ENCODE data around the gene EGFR. TPM values are rescaled to one million over a fixed set of nuclear protein-coding genes. Genes with fewer than 3 reads are reported as not detected.
A peak's percentile ranks its signal among the peaks of the same experiment; 100 is the strongest.

Gene EGFR
- total RNA-seq, 1 donor from 2014 or later, result 12.8 TPM

- Mint-ChIP-seq H3K4me3 (ENCODE audit: unreplicated experiment) (no peak overlapping the region), H3K27me3 (ENCODE audit: unreplicated experiment) (peaks cover 2% of the 10 kb centered on the region), H3K4me1 (ENCODE audit: low read depth, unreplicated experiment) (peaks cover 61% of the 10 kb centered on the region), H3K36me3 (ENCODE audit: unreplicated experiment) (no peaks in the 10 kb centered on the region), H3K9me3 (ENCODE audit: unreplicated experiment) (peaks cover 7% of the 10 kb centered on the region), H3K27ac (ENCODE audit: unreplicated experiment) (peak overlapping the region; percentile 44)
- TF ChIP-seq, protein P1, sequence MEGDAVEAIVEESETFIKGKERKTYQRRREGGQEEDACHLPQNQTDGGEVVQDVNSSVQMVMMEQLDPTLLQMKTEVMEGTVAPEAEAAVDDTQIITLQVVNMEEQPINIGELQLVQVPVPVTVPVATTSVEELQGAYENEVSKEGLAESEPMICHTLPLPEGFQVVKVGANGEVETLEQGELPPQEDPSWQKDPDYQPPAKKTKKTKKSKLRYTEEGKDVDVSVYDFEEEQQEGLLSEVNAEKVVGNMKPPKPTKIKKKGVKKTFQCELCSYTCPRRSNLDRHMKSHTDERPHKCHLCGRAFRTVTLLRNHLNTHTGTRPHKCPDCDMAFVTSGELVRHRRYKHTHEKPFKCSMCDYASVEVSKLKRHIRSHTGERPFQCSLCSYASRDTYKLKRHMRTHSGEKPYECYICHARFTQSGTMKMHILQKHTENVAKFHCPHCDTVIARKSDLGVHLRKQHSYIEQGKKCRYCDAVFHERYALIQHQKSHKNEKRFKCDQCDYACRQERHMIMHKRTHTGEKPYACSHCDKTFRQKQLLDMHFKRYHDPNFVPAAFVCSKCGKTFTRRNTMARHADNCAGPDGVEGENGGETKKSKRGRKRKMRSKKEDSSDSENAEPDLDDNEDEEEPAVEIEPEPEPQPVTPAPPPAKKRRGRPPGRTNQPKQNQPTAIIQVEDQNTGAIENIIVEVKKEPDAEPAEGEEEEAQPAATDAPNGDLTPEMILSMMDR (IDR thresholded peaks at IDR 0.05; ENCODE audit: partially characterized antibody, unreplicated experiment), result no peak
- DNase-seq, result no peak
Observed at GRCh38 chr7:55095672-55096071, 76.9 kb downstream of the EGFR start.

- peaks cover 2% of the 10 kb centered on the region for H3K27me3 Mint-ChIP-seq (ENCODE audit: unreplicated experiment)
Observed at GRCh38 chr7:55096323-55096722, 77.5 kb downstream of the EGFR start.

DNA sequence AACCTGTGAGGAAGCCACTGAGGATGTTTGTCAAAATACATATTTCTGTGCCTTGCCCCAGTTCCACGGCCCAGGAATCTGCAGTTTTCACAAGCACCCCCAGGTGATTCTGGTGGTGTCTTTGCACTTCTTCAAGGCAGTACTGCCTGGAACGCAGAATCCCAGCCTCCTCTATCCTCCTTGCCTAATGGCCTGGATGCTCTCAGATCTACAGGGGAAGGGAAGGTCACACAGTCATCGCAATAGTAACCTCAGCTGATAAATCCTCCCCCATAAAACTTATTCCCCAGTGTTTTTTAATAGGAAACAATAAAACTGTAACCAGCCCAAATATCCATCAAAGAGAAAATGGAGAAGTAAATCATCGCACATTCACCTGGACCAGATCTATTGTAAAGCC is 78.3 kb downstream of the EGFR start:
- Mint-ChIP-seq H3K4me1 (ENCODE audit: low read depth, unreplicated experiment) (peaks cover 62% of the 10 kb centered on the region), H3K36me3 (ENCODE audit: unreplicated experiment) (no peaks in the 10 kb centered on the region), H3K27me3 (ENCODE audit: unreplicated experiment) (peaks cover 2% of the 10 kb centered on the region), H3K9me3 (ENCODE audit: unreplicated experiment) (peaks cover 7% of the 10 kb centered on the region), H3K4me3 (ENCODE audit: unreplicated experiment) (no peak overlapping the region), H3K27ac (ENCODE audit: unreplicated experiment) (no peak overlapping the region)
- DNase-seq, result no peak
- TF ChIP-seq, protein P1 (IDR thresholded peaks at IDR 0.05; ENCODE audit: partially characterized antibody, unreplicated experiment), result no peak

More at GRCh38 chr7:55096323-55096722, 77.5 kb downstream of the EGFR start:
- no peak overlapping the region for H3K4me3 Mint-ChIP-seq (ENCODE audit: unreplicated experiment)
- H3K9me3 Mint-ChIP-seq (ENCODE audit: unreplicated experiment), result peaks cover 7% of the 10 kb centered on the region
- TF ChIP-seq, protein P1 (IDR thresholded peaks at IDR 0.05; ENCODE audit: partially characterized antibody, unreplicated experiment), result no peak
- peaks cover 64% of the 10 kb centered on the region for H3K4me1 Mint-ChIP-seq (ENCODE audit: low read depth, unreplicated experiment)
- no peaks in the 10 kb centered on the region for H3K36me3 Mint-ChIP-seq (ENCODE audit: unreplicated experiment)
- no peak overlapping the region for H3K27ac Mint-ChIP-seq (ENCODE audit: unreplicated experiment)
- DNase-seq, result no peak

DNA sequence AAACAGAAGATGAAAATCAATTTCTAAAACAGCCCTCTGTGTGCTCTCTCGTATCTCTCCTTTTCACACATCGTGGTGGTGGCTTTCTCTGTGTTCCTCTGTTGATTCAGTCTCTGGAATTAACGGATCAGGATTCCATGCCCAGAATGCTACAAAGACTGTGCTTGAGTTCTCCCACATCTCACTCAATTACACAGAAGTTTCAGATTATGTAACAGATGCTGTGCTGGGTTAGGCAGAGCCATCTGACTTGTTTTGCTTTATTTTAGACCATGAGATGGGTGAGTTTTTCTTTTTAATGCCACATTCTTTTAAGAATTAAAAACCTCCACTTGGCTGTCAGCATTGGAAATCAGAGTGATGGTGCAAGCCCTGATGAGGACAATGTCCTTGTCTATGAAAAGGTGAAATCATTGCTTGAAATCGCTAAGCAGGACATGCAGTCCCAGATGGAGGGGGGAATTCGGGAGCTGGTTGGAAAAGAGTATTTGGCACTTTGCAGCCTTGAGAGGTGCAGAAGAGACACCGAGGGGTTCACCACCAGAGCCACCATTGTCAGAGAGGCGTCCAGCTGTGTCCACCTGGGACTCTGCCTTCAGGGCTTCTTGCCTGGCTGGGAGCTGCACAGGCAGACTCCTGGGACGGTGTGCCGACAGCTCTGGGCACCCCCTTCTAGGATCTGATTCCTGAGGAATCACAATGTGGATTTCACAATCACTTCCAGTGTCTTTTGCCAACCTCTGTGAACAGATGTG is 80.4 kb downstream of the EGFR start:
- Mint-ChIP-seq H3K36me3 (ENCODE audit: unreplicated experiment) (no peaks in the 10 kb centered on the region), H3K9me3 (ENCODE audit: unreplicated experiment) (peaks cover 7% of the 10 kb centered on the region), H3K4me1 (ENCODE audit: low read depth, unreplicated experiment) (peaks cover 46% of the 10 kb centered on the region), H3K27me3 (ENCODE audit: unreplicated experiment) (peaks cover 2% of the 10 kb centered on the region), H3K27ac (ENCODE audit: unreplicated experiment) (peak overlapping the region; percentile 94), H3K4me3 (ENCODE audit: unreplicated experiment) (peak overlapping the region; percentile 63)
- peak; percentile 35 for DNase-seq
- TF ChIP-seq, protein P1 (IDR thresholded peaks at IDR 0.05; ENCODE audit: partially characterized antibody, unreplicated experiment), result no peak

- H3K27me3 Mint-ChIP-seq (ENCODE audit: unreplicated experiment), result peaks cover 2% of the 10 kb centered on the region
- H3K4me1 Mint-ChIP-seq (ENCODE audit: low read depth, unreplicated experiment), result peaks cover 46% of the 10 kb centered on the region
- H3K9me3 Mint-ChIP-seq (ENCODE audit: unreplicated experiment), result peaks cover 7% of the 10 kb centered on the region
- DNase-seq, result peak; percentile 51
- peak overlapping the region; percentile 63 for H3K4me3 Mint-ChIP-seq (ENCODE audit: unreplicated experiment)
- H3K36me3 Mint-ChIP-seq (ENCODE audit: unreplicated experiment), result no peaks in the 10 kb centered on the region
- TF ChIP-seq, protein P1 (IDR thresholded peaks at IDR 0.05; ENCODE audit: partially characterized antibody, unreplicated experiment), result no peak
- H3K27ac Mint-ChIP-seq (ENCODE audit: unreplicated experiment), result peak overlapping the region; percentile 94
Observed at GRCh38 chr7:55099821-55100543, 81.2 kb downstream of the EGFR start.
